ENCODE data around the gene PDE3B. TPM values are rescaled to one million over a fixed set of nuclear protein-coding genes. Genes with fewer than 3 reads are reported as not detected.

Gene PDE3B
- polyA plus RNA-seq, 1 of the 3 experiments (the other 2 are of a cell fraction) = 0.26 TPM

DNA sequence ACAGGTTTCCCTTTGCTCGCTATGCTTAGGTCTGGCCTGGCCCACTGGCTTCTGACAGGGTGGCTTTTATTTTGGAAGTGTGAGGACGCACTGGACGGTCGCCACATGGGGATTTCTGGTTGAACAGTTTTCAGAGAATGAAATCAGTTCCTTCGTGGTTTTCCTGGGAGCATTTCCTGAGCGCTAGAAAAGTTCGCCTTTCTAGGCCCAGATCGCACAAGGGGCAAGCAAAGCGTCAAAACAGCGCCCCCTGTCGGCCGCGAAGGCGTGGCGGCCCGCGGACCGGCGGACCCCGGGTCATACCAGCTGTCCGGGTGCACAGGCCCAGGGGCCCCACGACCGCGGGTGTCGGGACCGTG is 261.1 kb downstream of the PDE3B start:
- Histone ChIP-seq H3K27ac (ENCODE audit: low read depth in 2 of 2, low read length in 1 of 2) (no peak overlapping the region), H3K79me2 (ENCODE audit: insufficient read depth) (no peaks in the 10 kb centered on the region), H3K9me3 (no peaks in the 10 kb centered on the region), H3K4me3 (ENCODE audit: low read depth in 2 of 2, low read length in 1 of 2) (no peak overlapping the region), H3K4me1 (ENCODE audit: control insufficient read depth in 1 of 2, insufficient read depth in 2 of 2, low read depth in 1 of 2, low read length in 1 of 2) (peaks cover 0 to 3% of the 10 kb centered on the region in 2 experiments; a peak in 2 of 4 replicates), H4K20me1 (ENCODE audit: insufficient read depth) (no peaks in the 10 kb centered on the region), H3K4me2 (no peak overlapping the region), H3K36me3 (replicated peaks in 1 of 2; ENCODE audit: control insufficient read depth in 1 of 2, insufficient read depth in 2 of 2, low read length in 1 of 2) (no peaks in the 10 kb centered on the region), H2AFZ (ENCODE audit: low read depth) (no peak overlapping the region), H3K27me3 (ENCODE audit: insufficient read depth) (no peaks in the 10 kb centered on the region), H3F3A (replicated peaks; ENCODE audit: insufficient read depth) (peaks cover 8% of the 10 kb centered on the region), H3K9ac (no peak overlapping the region), H3K9me2 (no peaks in the 10 kb centered on the region)
- DNase-seq = no peak
- ChIA-PET POLR2A (no interaction called here), CTCF (no interaction called here)
- 80% methylated on average over 25 of the region's 26 CpGs for whole genome bisulfite sequencing (ENCODE audit: low lambda C conversion rate)
- TF ChIP-seq FOSL2 (IDR thresholded peaks at IDR 0.05; ENCODE audit: borderline replicate concordance, low read depth) (no peak), RAD21 (IDR thresholded peaks at IDR 0.05; ENCODE audit: low read length) (no peak), EZH2phosphoT487 (IDR thresholded peaks at IDR 0.05; ENCODE audit: borderline replicate concordance, low read depth) (no peak)
- TF ChIP-seq, protein P1, sequence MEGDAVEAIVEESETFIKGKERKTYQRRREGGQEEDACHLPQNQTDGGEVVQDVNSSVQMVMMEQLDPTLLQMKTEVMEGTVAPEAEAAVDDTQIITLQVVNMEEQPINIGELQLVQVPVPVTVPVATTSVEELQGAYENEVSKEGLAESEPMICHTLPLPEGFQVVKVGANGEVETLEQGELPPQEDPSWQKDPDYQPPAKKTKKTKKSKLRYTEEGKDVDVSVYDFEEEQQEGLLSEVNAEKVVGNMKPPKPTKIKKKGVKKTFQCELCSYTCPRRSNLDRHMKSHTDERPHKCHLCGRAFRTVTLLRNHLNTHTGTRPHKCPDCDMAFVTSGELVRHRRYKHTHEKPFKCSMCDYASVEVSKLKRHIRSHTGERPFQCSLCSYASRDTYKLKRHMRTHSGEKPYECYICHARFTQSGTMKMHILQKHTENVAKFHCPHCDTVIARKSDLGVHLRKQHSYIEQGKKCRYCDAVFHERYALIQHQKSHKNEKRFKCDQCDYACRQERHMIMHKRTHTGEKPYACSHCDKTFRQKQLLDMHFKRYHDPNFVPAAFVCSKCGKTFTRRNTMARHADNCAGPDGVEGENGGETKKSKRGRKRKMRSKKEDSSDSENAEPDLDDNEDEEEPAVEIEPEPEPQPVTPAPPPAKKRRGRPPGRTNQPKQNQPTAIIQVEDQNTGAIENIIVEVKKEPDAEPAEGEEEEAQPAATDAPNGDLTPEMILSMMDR (IDR thresholded peaks at IDR 0.05) = peak; percentile 17
- TF ChIP-seq, protein P2, sequence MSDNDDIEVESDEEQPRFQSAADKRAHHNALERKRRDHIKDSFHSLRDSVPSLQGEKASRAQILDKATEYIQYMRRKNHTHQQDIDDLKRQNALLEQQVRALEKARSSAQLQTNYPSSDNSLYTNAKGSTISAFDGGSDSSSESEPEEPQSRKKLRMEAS (IDR thresholded peaks at IDR 0.05; ENCODE audit: low read depth) = no peak
- TF ChIP-seq, protein P3, sequence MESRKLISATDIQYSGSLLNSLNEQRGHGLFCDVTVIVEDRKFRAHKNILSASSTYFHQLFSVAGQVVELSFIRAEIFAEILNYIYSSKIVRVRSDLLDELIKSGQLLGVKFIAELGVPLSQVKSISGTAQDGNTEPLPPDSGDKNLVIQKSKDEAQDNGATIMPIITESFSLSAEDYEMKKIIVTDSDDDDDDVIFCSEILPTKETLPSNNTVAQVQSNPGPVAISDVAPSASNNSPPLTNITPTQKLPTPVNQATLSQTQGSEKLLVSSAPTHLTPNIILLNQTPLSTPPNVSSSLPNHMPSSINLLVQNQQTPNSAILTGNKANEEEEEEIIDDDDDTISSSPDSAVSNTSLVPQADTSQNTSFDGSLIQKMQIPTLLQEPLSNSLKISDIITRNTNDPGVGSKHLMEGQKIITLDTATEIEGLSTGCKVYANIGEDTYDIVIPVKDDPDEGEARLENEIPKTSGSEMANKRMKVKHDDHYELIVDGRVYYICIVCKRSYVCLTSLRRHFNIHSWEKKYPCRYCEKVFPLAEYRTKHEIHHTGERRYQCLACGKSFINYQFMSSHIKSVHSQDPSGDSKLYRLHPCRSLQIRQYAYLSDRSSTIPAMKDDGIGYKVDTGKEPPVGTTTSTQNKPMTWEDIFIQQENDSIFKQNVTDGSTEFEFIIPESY (IDR thresholded peaks at IDR 0.05; ENCODE audit: borderline replicate concordance, low read depth) = no peak

DNA sequence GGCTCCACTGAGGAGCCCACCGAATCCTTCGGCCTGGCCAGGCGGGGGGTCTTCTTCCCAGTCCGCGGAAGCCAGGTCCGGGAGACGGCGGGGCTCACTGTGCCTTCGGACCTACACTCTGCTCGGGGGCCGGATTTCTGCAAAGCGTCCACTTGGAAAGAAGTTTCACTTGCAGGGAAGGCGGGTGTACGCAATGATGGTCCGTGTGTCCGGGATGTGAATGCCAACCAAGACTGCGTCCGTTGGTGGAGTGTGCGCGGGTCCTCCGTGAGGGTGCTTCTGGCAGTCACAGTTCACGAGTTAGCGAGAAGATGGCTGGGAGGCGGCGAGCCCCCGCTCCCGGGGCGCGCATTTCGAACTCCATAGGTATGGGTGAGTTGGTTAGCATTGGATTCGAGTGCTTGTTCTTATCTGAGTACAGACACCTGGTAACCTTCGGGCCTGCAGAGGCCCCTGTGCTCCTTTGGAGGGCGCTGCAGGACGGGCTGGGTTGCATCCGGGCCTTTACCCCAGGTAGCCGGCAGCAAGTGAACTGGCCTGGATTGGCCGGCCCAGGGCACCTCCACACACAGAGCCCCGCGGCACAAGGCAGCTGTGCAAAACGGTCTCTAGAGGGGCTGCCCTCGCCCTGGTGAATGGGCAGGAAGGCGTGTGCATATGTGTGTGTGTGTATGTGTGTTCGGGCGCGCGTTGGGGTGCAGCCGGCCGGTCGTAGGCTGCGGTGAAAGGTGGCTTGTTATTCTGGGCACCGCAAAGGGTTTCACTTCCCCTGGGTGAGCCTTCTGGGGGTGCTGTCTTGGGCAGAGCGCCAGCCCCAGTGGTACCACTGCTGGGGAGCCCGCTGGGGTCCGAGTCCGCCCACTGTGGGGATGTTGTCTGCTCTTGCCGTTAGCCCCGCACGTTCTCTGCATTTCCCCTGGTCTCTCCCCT is 261.8 kb downstream of the PDE3B start:
- peak overlapping the region in 1 of 2 experiments; percentile 23; a peak in 1 of 4 replicates for H3K4me3 ChIP-seq (ENCODE audit: low read depth in 2 of 2, low read length in 1 of 2)
- no peaks in the 10 kb centered on the region for H3K36me3 ChIP-seq (replicated peaks in 1 of 2; ENCODE audit: control insufficient read depth in 1 of 2, insufficient read depth in 2 of 2, low read length in 1 of 2)
- no peak overlapping the region for H3K9ac ChIP-seq
- no peak overlapping the region for H2AFZ ChIP-seq (ENCODE audit: low read depth)
- no peak overlapping the region for H3K4me2 ChIP-seq
- no peaks in the 10 kb centered on the region for H3K9me3 ChIP-seq
- WGBS (ENCODE audit: low lambda C conversion rate) = 85% methylated on average over 44 of the region's 58 CpGs
- peaks cover 8% of the 10 kb centered on the region for H3F3A ChIP-seq (replicated peaks; ENCODE audit: insufficient read depth)
- H3K9me2 ChIP-seq = no peaks in the 10 kb centered on the region
- POLR2A ChIA-PET = no interaction called here
- H3K79me2 ChIP-seq (ENCODE audit: insufficient read depth) = no peaks in the 10 kb centered on the region
- CTCF ChIA-PET = interaction anchor here (0.8 to 9.0 kb wide), 4 partner anchors 17 to 170 kb away, joined by 3 to 198 read pairs (median 24); partner anchors contain the start of gene CALCB
- H3K27ac ChIP-seq (ENCODE audit: low read depth in 2 of 2, low read length in 1 of 2) = no peak overlapping the region
- peaks cover 0 to 3% of the 10 kb centered on the region in 2 experiments; a peak in 2 of 4 replicates for H3K4me1 ChIP-seq (ENCODE audit: control insufficient read depth in 1 of 2, insufficient read depth in 2 of 2, low read depth in 1 of 2, low read length in 1 of 2)
- DNase-seq = peak; percentile 27
- no peaks in the 10 kb centered on the region; the same call in 1 of the 2 replicates for H3K27me3 ChIP-seq (ENCODE audit: insufficient read depth)
- no peaks in the 10 kb centered on the region for H4K20me1 ChIP-seq (ENCODE audit: insufficient read depth)
- TF ChIP-seq GATA2 (CRISPR knock-in tag; IDR thresholded peaks at IDR 0.05) (no peak), EP300 (IDR thresholded peaks at IDR 0.05; ENCODE audit: borderline replicate concordance in 1 of 2, low read depth in 1 of 2, low read length in 1 of 2) (no peak), SMC3 (IDR thresholded peaks at IDR 0.05; ENCODE audit: low read depth, low read length) (no peak), SIN3A (IDR thresholded peaks at IDR 0.05; ENCODE audit: borderline replicate concordance, low read depth, low read length) (no peak), TEAD4 (IDR thresholded peaks at IDR 0.05; ENCODE audit: borderline replicate concordance, insufficient read depth) (no peak), ELF1 (IDR thresholded peaks at IDR 0.05) (no peak), RCOR1 (IDR thresholded peaks at IDR 0.05; ENCODE audit: low read length) (no peak), NFIC (IDR thresholded peaks at IDR 0.05; ENCODE audit: borderline replicate concordance) (no peak), RFX5 (IDR thresholded peaks at IDR 0.05; ENCODE audit: low read length) (no peak)
- TF ChIP-seq, protein P4, sequence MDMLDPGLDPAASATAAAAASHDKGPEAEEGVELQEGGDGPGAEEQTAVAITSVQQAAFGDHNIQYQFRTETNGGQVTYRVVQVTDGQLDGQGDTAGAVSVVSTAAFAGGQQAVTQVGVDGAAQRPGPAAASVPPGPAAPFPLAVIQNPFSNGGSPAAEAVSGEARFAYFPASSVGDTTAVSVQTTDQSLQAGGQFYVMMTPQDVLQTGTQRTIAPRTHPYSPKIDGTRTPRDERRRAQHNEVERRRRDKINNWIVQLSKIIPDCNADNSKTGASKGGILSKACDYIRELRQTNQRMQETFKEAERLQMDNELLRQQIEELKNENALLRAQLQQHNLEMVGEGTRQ (IDR thresholded peaks at IDR 0.05; ENCODE audit: borderline replicate concordance, low read depth, low read length) = no peak
- TF ChIP-seq, protein P5, sequence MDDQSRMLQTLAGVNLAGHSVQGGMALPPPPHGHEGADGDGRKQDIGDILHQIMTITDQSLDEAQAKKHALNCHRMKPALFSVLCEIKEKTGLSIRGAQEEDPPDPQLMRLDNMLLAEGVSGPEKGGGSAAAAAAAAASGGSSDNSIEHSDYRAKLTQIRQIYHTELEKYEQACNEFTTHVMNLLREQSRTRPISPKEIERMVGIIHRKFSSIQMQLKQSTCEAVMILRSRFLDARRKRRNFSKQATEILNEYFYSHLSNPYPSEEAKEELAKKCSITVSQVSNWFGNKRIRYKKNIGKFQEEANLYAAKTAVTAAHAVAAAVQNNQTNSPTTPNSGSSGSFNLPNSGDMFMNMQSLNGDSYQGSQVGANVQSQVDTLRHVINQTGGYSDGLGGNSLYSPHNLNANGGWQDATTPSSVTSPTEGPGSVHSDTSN (IDR thresholded peaks at IDR 0.05) = no peak
- TF ChIP-seq, protein P3 (IDR thresholded peaks at IDR 0.05; ENCODE audit: borderline replicate concordance, low read depth) = no peak

Measured in SK-N-SH (cell line).